GM12878 (cell line): Measurements from ENCODE around the gene JCHAIN. TPM values are rescaled to one million over a fixed set of nuclear protein-coding genes. Genes with fewer than 3 reads are reported as not detected.

Experiments used
- ATAC-seq: fragments of 200-7000 bp; cut with Tn5 transposase; 3 replicates; pipeline ENCODE4 v1.9.1; 2020; ENCODE audit warnings: mild to moderate bottlenecking, moderate library complexity
- BruUV-seq: library from RNA; stranded (reverse); fragments of 400-500 nt; replicated peaks from 2 replicates; lab custom pipeline; 2021; lab: Mats Ljungman, UMichigan
- CTCF ChIA-PET: fragments of 300-600 bp; sonication (Branson Sonifier 250); formaldehyde crosslinking; extraction: SDS; loops from one replicate; lab custom pipeline; 2021; ENCODE audit warnings: inconsistent platforms; lab: Yijun Ruan, JAX
- POLR2A ChIA-PET: fragments of 350-600 bp; formaldehyde crosslinking; extraction: SDS; loops from one replicate; lab custom pipeline; 2021; ENCODE audit warnings: inconsistent platforms; lab: Charles Lee
- RAD21 ChIA-PET: fragments of 300-600 bp; sonication (Branson Sonifier 250); formaldehyde crosslinking; loops from one replicate; lab custom pipeline; 2023; ENCODE audit warnings: antibody characterized with exemption; ENCODE audit not compliant: unreplicated experiment; lab: Charles Lee
- SMC1A ChIA-PET: fragments of 300-600 bp; sonication (Branson Sonifier 250); formaldehyde crosslinking; loops from one replicate; lab custom pipeline; 2023; ENCODE audit not compliant: unreplicated experiment, uncharacterized antibody; lab: Charles Lee
- DNase-seq: peaks from one replicate; pipeline ENCODE4 v3.0.0-alpha.2; 2011; ENCODE audit warnings: low read depth, low spot score
- FAIRE-seq: peaks from 3 replicates; lab custom pipeline; 2011; peaks lifted over from hg19 to GRCh38; lab: Jason Lieb, UNC
- H2AFZ ChIP-seq: 2 replicates; pipeline ENCODE4 v1.6.0; 2011; ENCODE audit warnings: low read depth, low read length, control low read depth; ENCODE audit not compliant: control insufficient read depth
- H3K27ac ChIP-seq: 2 replicates; pipeline ENCODE4 v1.5.1; 2011; ENCODE audit warnings: control low read depth; ENCODE audit not compliant: control insufficient read depth, insufficient read depth
- H3K27me3 ChIP-seq, 2 experiments: replicated peaks in 1 of 2; 2 replicates each; pipeline versions ENCODE4 v1.6.0 to v1.6.1; 2011; ENCODE audit warnings: low read length in 1 of 2; ENCODE audit not compliant: control insufficient read depth in 2 of 2, insufficient read depth in 2 of 2
- H3K36me3 ChIP-seq, 2 experiments: 2 replicates each; pipeline ENCODE4 v1.5.1; 2011; ENCODE audit warnings: low read length in 1 of 2; ENCODE audit not compliant: control insufficient read depth in 2 of 2, insufficient read depth in 2 of 2
- H3K4me1 ChIP-seq: 2 replicates; pipeline ENCODE4 v1.6.1; 2011; ENCODE audit warnings: mild to moderate bottlenecking, low read length, moderate library complexity, mixed read lengths; ENCODE audit not compliant: control insufficient read depth, insufficient read depth
- H3K4me2 ChIP-seq: 2 replicates; pipeline ENCODE4 v1.6.0; 2011; ENCODE audit warnings: control low read depth; ENCODE audit not compliant: control insufficient read depth, insufficient read depth
- H3K4me3 ChIP-seq: fragments of 200-600 bp; sonication (generic); 2 replicates; pipeline ENCODE4 v1.5.1; 2016
- H3K79me2 ChIP-seq: 2 replicates; pipeline ENCODE4 v1.6.0; 2011; ENCODE audit warnings: low read length; ENCODE audit not compliant: control insufficient read depth, insufficient read depth
- H3K9ac ChIP-seq: 2 replicates; pipeline ENCODE4 v1.8.0; 2011; ENCODE audit warnings: low read length, control low read depth, mixed read lengths; ENCODE audit not compliant: control insufficient read depth, insufficient read depth
- H3K9me3 ChIP-seq: replicated peaks from 3 replicates; pipeline ENCODE4 v1.5.1; 2011; ENCODE audit warnings: mild to moderate bottlenecking, low read length; ENCODE audit not compliant: control insufficient read depth, insufficient read depth
- H4K20me1 ChIP-seq: 2 replicates; pipeline ENCODE4 v1.6.0; 2011; ENCODE audit not compliant: control insufficient read depth, insufficient read depth
- EGR1 ChIP-seq, 2 experiments: IDR thresholded peaks; 1 replicate in 1 of 2; 2 replicates in 1 of 2; pipeline ENCODE4 v1.6.1; 2011 to 2012; ENCODE audit warnings: low read depth in 2 of 2, low read length in 2 of 2, borderline replicate concordance in 1 of 2, mild to moderate bottlenecking in 1 of 2, moderate library complexity in 1 of 2
- HDGF ChIP-seq: fragments of 450-650 bp; IDR thresholded peaks from 2 replicates; pipeline ENCODE4 v1.6.1; 2016; ENCODE audit warnings: antibody characterized with exemption
- IRF4 ChIP-seq: IDR thresholded peaks from 2 replicates; pipeline ENCODE4 v1.6.1; 2011; ENCODE audit warnings: low read depth, low read length
- WGBS: methylation state at CpG from one replicate; pipeline ENCODE4 v1.1.6; 2016; ENCODE audit warnings: low lambda C conversion rate; ENCODE audit not compliant: insufficient replicate concordance, insufficient coverage; ENCODE audit errors: missing lambda C conversion rate; 5-methylcytosine and 5-hydroxymethylcytosine counted together
- in situ Hi-C: fragments of 300-500 bp; cut with MboI; formaldehyde crosslinking; loops from 9 replicates; pipeline ENCODE4 v1.14.3; 2018; ENCODE audit warnings: mixed read lengths
- intact Hi-C: fragments of 100-400 bp; cut with micrococcal nuclease; formaldehyde crosslinking; loops from one replicate; pipeline ENCODE4 v1.14.2; 2022; ENCODE audit not compliant: unreplicated experiment
- polyA plus RNA-seq, 11 experiments: library from polyadenylated mRNA; depleted of rRNA in 4 of 11; unstranded in 6 of 11; stranded (reverse) in 5 of 11; fragments of >200 nt; fragmentation: Nextera tagmentation in 4 of 11; fragmentation: Illumina TruSeq in 1 of 11; extraction: Ambion mirVana in 4 of 11; extraction: Trizol in 1 of 11; gene quantifications; 1 replicate in 1 of 11; 2 replicates in 10 of 11; pipeline versions ENCODE4 v1.2.1 to v1.2.3, GENCODE V29; 2011 to 2016; ENCODE audit warnings: inconsistent platforms in 2 of 11, missing spikeins in 2 of 11, low read depth in 1 of 11
- total RNA-seq, 4 experiments: library from RNA; depleted of rRNA in 3 of 4; stranded (reverse); fragments of >200 nt in 3 of 4; fragmentation: Illumina TruSeq in 1 of 4; extraction: Trizol in 1 of 4; gene quantifications; 2 replicates each; pipeline versions ENCODE4 v1.2.1 to v1.2.3, GENCODE V29; 2013 to 2021
- TF ChIP-seq, protein P1 (sequence below): fragments of 450-650 bp; IDR thresholded peaks from 2 replicates; pipeline ENCODE4 v1.6.1; 2016; ENCODE audit warnings: mild to moderate bottlenecking, moderate library complexity, borderline replicate concordance

JCHAIN gene
- total and polyA plus RNA-seq, 10 of the 15 experiments (the other 5 are each of a cell fraction or from before 2014, with no cell fraction given) = 188 to 1,045 (median 486) TPM

DNA sequence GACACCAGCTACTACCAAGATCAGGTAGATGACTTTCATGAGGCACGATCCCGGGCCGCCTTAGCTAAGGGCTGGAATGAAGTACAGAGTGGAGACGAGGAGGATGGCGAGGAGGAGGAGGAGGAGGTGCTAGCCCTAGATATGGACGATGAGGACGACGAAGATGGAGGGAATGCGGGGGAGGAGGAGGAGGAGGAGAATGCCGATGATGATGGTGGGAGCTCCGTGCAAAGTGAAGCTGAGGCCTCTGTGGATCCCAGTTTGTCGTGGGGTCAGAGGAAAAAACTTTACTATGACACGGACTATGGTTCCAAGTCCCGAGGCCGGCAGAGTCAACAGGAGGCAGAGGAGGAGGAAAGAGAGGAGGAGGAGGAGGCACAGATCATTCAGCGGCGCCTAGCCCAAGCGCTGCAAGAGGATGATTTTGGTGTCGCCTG, 22.5 kb upstream of the JCHAIN start:
- Histone ChIP-seq H3K4me1 (peaks cover 3% of the 10 kb centered on the region; the same call in 1 of the 2 replicates), H3K79me2 (peaks cover 41% of the 10 kb centered on the region), H4K20me1 (no peaks in the 10 kb centered on the region), H3K27ac (peak overlapping the region; percentile 94), H3K27me3 (no peaks in the 10 kb centered on the region), H3K4me3 (peak overlapping the region; percentile 90), H3K9ac (peak overlapping the region; percentile 92), H3K36me3 (peaks cover 0 to 9% of the 10 kb centered on the region in 2 experiments; a peak in 2 of 4 replicates), H3K9me3 (no peaks in the 10 kb centered on the region), H2AFZ (peak overlapping the region; percentile 89), H3K4me2 (peak overlapping the region; percentile 78)
- POLR2A ChIA-PET = interaction anchor here (0.9 to 4.9 kb wide), 8 partner anchors 14 to 150 kb away, joined by 3 to 52 read pairs (median 4); no protein-coding TSS in a partner anchor
- intact Hi-C loops (loop anchor here (1.0 to 10.0 kb wide), 4 partner anchors 16 to 306 kb away; partner anchors contain the start of genes DCK and GRSF1), in situ Hi-C loops (loop anchor here (25.0 kb wide), 1 partner anchor 1627 kb away; no protein-coding TSS in a partner anchor)
- WGBS = 11% methylated on average over 19 of the region's 19 CpGs
- DNase-seq = no peak
- no TSS peak for BruUV-seq
- CTCF ChIA-PET = interaction anchor here (0.7 to 7.9 kb wide), 20 partner anchors 10 to 321 kb away, joined by 3 to 68 read pairs (median 4); partner anchors contain the start of genes DCK and JCHAIN
- ATAC-seq = peak; percentile 27
- SMC1A ChIA-PET = interaction anchor here (0.7 to 7.7 kb wide), 36 partner anchors 9 to 540 kb away, joined by 3 to 84 read pairs (median 4); partner anchors contain the start of genes DCK, JCHAIN, MOB1B and RUFY3
- peak; percentile 38 for FAIRE-seq
- TF ChIP-seq IRF4 = no peak
- TF ChIP-seq EGR1 (IDR thresholded peaks at IDR 0.05; ENCODE audit: borderline replicate concordance in 1 of 2, low read depth in 2 of 2, low read length in 2 of 2) = peak; percentile 22 to 86
- 0 out of 2 replicates have a peak, but pooled peaks have one; percentile 37 for TF ChIP-seq HDGF
- TF ChIP-seq, protein P1, sequence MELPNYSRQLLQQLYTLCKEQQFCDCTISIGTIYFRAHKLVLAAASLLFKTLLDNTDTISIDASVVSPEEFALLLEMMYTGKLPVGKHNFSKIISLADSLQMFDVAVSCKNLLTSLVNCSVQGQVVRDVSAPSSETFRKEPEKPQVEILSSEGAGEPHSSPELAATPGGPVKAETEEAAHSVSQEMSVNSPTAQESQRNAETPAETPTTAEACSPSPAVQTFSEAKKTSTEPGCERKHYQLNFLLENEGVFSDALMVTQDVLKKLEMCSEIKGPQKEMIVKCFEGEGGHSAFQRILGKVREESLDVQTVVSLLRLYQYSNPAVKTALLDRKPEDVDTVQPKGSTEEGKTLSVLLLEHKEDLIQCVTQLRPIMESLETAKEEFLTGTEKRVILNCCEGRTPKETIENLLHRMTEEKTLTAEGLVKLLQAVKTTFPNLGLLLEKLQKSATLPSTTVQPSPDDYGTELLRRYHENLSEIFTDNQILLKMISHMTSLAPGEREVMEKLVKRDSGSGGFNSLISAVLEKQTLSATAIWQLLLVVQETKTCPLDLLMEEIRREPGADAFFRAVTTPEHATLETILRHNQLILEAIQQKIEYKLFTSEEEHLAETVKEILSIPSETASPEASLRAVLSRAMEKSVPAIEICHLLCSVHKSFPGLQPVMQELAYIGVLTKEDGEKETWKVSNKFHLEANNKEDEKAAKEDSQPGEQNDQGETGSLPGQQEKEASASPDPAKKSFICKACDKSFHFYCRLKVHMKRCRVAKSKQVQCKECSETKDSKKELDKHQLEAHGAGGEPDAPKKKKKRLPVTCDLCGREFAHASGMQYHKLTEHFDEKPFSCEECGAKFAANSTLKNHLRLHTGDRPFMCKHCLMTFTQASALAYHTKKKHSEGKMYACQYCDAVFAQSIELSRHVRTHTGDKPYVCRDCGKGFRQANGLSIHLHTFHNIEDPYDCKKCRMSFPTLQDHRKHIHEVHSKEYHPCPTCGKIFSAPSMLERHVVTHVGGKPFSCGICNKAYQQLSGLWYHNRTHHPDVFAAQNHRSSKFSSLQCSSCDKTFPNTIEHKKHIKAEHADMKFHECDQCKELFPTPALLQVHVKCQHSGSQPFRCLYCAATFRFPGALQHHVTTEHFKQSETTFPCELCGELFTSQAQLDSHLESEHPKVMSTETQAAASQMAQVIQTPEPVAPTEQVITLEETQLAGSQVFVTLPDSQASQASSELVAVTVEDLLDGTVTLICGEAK = no peak
- RAD21 ChIA-PET = interaction anchor here (0.6 to 5.1 kb wide), 17 partner anchors 8 to 321 kb away, joined by 3 to 71 read pairs (median 7); partner anchors contain the start of gene JCHAIN
